ENCODE data around the gene GLO1. TPM values are rescaled to one million over a fixed set of nuclear protein-coding genes. Genes with fewer than 3 reads are reported as not detected.
"Not testable (repeated sequence)": the region's sequence is repeated elsewhere in the genome, so short reads cannot be mapped to it uniquely, and the experiment has no call there.

GLO1 gene
- total RNA-seq, 4 donors from 2014 or later = 43.5 to 124 (median 80.7) TPM

DNA sequence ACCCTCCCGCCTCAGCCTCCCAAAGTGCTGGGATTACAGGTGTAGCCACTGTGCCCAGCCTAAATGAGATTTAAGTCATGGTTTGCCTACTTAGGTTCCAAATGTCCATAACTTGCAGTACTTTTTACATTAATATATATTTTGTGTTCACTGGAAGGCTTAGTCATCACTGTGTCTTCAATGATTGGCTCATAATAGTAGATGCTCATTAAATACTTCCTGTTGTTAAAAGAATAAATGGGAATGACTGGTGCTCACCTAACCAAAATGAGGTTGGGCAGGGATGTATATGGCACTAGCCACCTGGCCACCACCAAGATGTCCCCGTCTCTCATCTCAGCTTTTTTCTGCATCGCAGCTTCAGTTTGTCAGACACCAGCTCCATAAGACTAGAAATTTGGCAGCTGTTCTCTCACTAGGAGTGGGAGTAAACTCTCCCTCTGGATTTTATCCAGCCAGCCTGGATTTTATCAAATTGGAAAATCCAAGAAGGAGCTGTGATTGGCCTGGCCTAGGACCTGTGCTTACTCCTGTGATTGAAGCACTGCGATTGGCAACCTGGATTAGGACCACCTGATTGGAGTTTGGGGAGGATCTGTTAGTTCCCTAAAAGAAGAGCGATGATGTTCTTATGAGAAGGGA is 1.1 kb upstream of the GLO1 start:
- H3K27ac ChIP-seq = no peak overlapping the region
- no peak for DNase-seq (ENCODE audit: low spot score in 2 of 2)
- no peaks in the 10 kb centered on the region for H3K9me3 ChIP-seq
- peaks cover 10% of the 10 kb centered on the region for H3K4me1 ChIP-seq
- H3K27me3 ChIP-seq = no peaks in the 10 kb centered on the region
- no peaks in the 10 kb centered on the region for H3K36me3 ChIP-seq
- TF ChIP-seq EP300 (IDR thresholded peaks at IDR 0.05) (no peak), POLR2AphosphoS5 (IDR thresholded peaks at IDR 0.05) (no peak)
- TF ChIP-seq, protein P1, sequence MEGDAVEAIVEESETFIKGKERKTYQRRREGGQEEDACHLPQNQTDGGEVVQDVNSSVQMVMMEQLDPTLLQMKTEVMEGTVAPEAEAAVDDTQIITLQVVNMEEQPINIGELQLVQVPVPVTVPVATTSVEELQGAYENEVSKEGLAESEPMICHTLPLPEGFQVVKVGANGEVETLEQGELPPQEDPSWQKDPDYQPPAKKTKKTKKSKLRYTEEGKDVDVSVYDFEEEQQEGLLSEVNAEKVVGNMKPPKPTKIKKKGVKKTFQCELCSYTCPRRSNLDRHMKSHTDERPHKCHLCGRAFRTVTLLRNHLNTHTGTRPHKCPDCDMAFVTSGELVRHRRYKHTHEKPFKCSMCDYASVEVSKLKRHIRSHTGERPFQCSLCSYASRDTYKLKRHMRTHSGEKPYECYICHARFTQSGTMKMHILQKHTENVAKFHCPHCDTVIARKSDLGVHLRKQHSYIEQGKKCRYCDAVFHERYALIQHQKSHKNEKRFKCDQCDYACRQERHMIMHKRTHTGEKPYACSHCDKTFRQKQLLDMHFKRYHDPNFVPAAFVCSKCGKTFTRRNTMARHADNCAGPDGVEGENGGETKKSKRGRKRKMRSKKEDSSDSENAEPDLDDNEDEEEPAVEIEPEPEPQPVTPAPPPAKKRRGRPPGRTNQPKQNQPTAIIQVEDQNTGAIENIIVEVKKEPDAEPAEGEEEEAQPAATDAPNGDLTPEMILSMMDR (IDR thresholded peaks at IDR 0.05) = no peak
- H3K4me3 ChIP-seq = no peak overlapping the region
- 87% methylated on average over 5 of the region's 5 CpGs for WGBS

DNA sequence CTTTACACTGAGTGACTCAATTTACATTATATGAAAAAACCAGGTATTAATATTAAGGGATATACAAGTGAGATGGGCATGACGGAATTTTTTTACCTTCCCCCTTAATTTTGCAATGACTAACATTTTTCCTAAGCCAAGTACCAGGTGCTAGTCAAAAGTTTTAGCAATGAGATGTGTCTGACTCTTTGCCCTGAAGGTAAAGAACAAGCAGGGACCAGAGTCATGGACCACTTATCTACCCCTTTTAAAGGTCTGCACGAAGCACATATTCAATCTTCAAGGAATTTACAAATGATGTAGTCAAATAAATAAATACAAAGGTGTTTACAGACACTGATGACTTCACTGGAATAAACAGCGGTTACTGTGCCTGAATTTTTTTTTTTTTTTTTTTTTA is 1.4 kb downstream of the GLO1 start:
- H3K27me3 ChIP-seq = no peaks in the 10 kb centered on the region
- DNase-seq (ENCODE audit: low spot score in 2 of 2) = no peak
- no peaks in the 10 kb centered on the region for H3K9me3 ChIP-seq
- WGBS = 85% methylated on average over 3 of the region's 3 CpGs
- H3K4me3 ChIP-seq = no peak overlapping the region
- no peaks in the 10 kb centered on the region for H3K36me3 ChIP-seq
- no peak overlapping the region for H3K27ac ChIP-seq
- H3K4me1 ChIP-seq = peaks cover 10% of the 10 kb centered on the region
- TF ChIP-seq, protein P1 (IDR thresholded peaks at IDR 0.05) = no peak
- no peak for TF ChIP-seq POLR2A (IDR thresholded peaks at IDR 0.05)
- TF ChIP-seq EP300 (IDR thresholded peaks at IDR 0.05) = no peak
- no peak for TF ChIP-seq POLR2AphosphoS5 (IDR thresholded peaks at IDR 0.05)

DNA sequence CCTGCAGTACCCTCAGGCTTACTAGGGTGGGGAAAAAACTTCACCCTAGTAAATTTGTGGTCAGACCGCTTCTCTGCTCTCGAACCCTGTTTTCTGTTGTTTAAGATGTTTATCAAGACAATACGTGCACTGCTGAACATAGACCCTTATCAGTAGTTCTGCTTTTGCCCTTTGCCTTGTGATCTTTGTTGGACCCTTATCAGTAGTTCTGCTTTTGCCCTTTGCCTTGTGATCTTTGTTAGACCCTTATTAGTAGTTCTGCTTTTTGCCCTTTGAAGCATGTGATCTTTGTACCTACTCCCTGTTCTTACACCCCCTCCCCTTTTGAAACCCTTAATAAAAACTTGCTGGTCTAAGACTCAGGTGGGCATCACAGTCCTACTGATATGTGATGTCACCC is 3.2 kb downstream of the GLO1 start:
- not testable (repeated sequence) for H3K36me3 ChIP-seq; H3K4me1 ChIP-seq; H3K27ac ChIP-seq; DNase-seq (ENCODE audit: low spot score in 2 of 2); H3K9me3 ChIP-seq; H3K4me3 ChIP-seq; H3K27me3 ChIP-seq
- WGBS = 83% methylated on average over 3 of the region's 3 CpGs

DNA sequence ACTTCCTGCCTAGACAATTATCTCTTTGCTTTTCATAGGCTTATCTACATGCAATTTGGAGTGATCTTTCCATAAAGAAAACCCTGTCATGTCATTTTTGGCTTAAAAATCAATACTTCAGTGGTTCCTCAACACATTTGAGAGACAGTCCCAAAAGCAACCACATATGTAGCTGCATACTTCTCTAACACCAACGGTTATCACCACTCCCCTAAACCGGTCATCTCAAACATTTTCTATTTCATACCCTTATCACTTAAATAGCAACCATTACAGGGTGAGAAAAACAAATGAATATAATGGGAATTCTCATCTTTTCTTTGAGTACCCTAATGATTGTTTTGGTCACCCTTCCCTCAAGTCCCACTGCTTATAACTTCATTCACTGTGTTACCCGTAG is 5.1 kb downstream of the GLO1 start:
- 89% methylated on average over 3 of the region's 3 CpGs for WGBS
- Histone ChIP-seq H3K4me1 (peaks cover 10% of the 10 kb centered on the region), H3K4me3 (no peak overlapping the region), H3K9me3 (no peaks in the 10 kb centered on the region), H3K27me3 (no peaks in the 10 kb centered on the region), H3K36me3 (no peaks in the 10 kb centered on the region), H3K27ac (no peak overlapping the region)
- DNase-seq (ENCODE audit: low spot score in 2 of 2) = no peak
- TF ChIP-seq POLR2AphosphoS5 (IDR thresholded peaks at IDR 0.05) (no peak), EP300 (IDR thresholded peaks at IDR 0.05) (no peak), POLR2A (IDR thresholded peaks at IDR 0.05) (no peak)
- TF ChIP-seq, protein P1 (IDR thresholded peaks at IDR 0.05) = no peak

DNA sequence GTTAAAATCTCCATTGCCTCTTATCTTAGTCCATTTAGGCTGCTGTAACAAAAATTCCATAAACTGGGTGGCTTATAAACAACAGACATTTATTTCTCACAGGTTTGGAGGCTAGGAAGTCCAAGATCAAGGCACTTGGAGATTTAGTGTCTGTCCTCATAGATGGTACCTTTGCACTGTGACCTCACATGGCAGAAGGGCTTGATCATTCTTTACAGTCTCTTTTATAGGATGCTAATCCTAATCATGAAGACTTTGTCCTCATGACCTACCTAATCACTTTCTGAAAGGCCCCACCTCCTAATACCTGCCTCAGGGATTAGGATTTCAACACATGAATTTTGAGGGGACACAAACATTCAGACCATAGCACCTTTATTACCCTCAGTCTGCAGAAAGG is 6.6 kb downstream of the GLO1 start:
- H3K4me1 ChIP-seq = no peaks in the 10 kb centered on the region
- H3K4me3 ChIP-seq = no peak overlapping the region
- TF ChIP-seq, protein P1 (IDR thresholded peaks at IDR 0.05) = no peak
- TF ChIP-seq EP300 (IDR thresholded peaks at IDR 0.05) = no peak
- no peak for TF ChIP-seq POLR2A (IDR thresholded peaks at IDR 0.05)
- H3K27me3 ChIP-seq = no peaks in the 10 kb centered on the region
- H3K36me3 ChIP-seq = no peaks in the 10 kb centered on the region
- no peaks in the 10 kb centered on the region for H3K9me3 ChIP-seq
- DNase-seq (ENCODE audit: low spot score in 2 of 2) = no peak
- H3K27ac ChIP-seq = no peak overlapping the region

DNA sequence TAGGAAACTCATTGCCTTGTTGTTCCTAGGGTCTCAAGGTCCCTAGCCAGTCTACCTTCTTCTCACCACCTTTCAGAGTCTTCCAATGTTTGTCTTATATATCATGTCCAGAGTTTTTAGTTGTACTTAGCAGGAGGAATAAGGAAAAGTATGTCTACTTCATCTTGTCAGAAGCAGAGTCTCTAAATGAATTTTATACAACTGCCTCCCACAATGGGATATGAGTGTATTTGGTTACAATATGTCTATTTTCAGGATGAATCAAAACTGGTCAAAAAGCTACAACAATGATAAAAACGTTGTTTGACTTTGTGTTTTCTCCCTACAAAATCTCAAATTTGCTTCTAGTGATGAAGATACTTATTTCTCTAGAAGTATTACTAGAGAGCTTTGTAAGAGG is 7.0 kb downstream of the GLO1 start:
- 75% methylated on average over 1 of the region's 1 CpG for WGBS
- no peaks in the 10 kb centered on the region for H3K27me3 ChIP-seq
- H3K27ac ChIP-seq = no peak overlapping the region

More for the DNA sequence above, 7.0 kb downstream of the GLO1 start:
- TF ChIP-seq EP300 (IDR thresholded peaks at IDR 0.05) (no peak), POLR2AphosphoS5 (IDR thresholded peaks at IDR 0.05) (no peak), POLR2A (IDR thresholded peaks at IDR 0.05) (no peak)
- TF ChIP-seq, protein P1 (IDR thresholded peaks at IDR 0.05) = no peak
- no peaks in the 10 kb centered on the region for H3K36me3 ChIP-seq
- no peak for DNase-seq (ENCODE audit: low spot score in 2 of 2)
- H3K9me3 ChIP-seq = no peaks in the 10 kb centered on the region
- H3K4me3 ChIP-seq = no peak overlapping the region
- no peaks in the 10 kb centered on the region for H3K4me1 ChIP-seq
